ENCODE measurements around the gene ABCA6.

ABCA6 gene

GRCh38 chr17:69175262-69175624, 33.5 kb upstream of the ABCA6 start:
- H3K27ac ChIP-seq (ENCODE audit: extremely low read depth, low read depth, low read length) = no peak overlapping the region
- ChIA-PET CTCF (no interaction called here), POLR2A (no interaction called here)
- H3K9me3 ChIP-seq (ENCODE audit: control insufficient read depth, insufficient read depth, low read depth, low read length) = no peaks in the 10 kb centered on the region
- peaks cover 9% of the 10 kb centered on the region for H3K4me1 ChIP-seq (ENCODE audit: control insufficient read depth, insufficient read depth, low read length)
- H3K36me3 ChIP-seq (ENCODE audit: control insufficient read depth in 2 of 2, insufficient read depth in 1 of 2, low read length in 2 of 2) = no peaks in the 10 kb centered on the region
- TF ChIP-seq BCL11A (tag by site-specific recombination; IDR thresholded peaks at IDR 0.05; ENCODE audit: low read depth) (no peak), ZNF514 (tag by site-specific recombination; IDR thresholded peaks at IDR 0.05) (no peak), HOXD13 (CRISPR knock-in tag; IDR thresholded peaks at IDR 0.05; ENCODE audit: borderline replicate concordance) (no peak), TSHZ1 (tag by site-specific recombination; IDR thresholded peaks at IDR 0.05; ENCODE audit: borderline replicate concordance) (no peak)
- H3K4me3 ChIP-seq (ENCODE audit: low read depth, low read length) = no peak overlapping the region

- H3K9me3 ChIP-seq (ENCODE audit: control insufficient read depth, insufficient read depth, low read depth, low read length) = no peaks in the 10 kb centered on the region
- no peak overlapping the region for H3K27ac ChIP-seq (ENCODE audit: extremely low read depth, low read depth, low read length)
- H3K36me3 ChIP-seq (ENCODE audit: control insufficient read depth in 2 of 2, insufficient read depth in 1 of 2, low read length in 2 of 2) = no peaks in the 10 kb centered on the region
- ChIA-PET POLR2A (no interaction called here), CTCF (interaction anchor here (0.6 kb wide), 1 partner anchor 227 kb away, joined by 4 read pairs; no protein-coding TSS in a partner anchor)
- TF ChIP-seq ZNF514 (tag by site-specific recombination; IDR thresholded peaks at IDR 0.05) = no peak
- peaks cover 9% of the 10 kb centered on the region for H3K4me1 ChIP-seq (ENCODE audit: control insufficient read depth, insufficient read depth, low read length)
- H3K4me3 ChIP-seq (ENCODE audit: low read depth, low read length) = no peak overlapping the region
Measured at GRCh38 chr17:69173118-69173517, 31.4 kb upstream of the ABCA6 start.

- H3K4me3 ChIP-seq (ENCODE audit: low read depth, low read length) = no peak overlapping the region
- CTCF ChIA-PET = interaction anchor here (0.6 kb wide), 1 partner anchor 199 kb away, joined by 5 read pairs; no protein-coding TSS in a partner anchor
- peaks cover 4% of the 10 kb centered on the region for H3K4me1 ChIP-seq (ENCODE audit: control insufficient read depth, insufficient read depth, low read length)
- no peak overlapping the region for H3K27ac ChIP-seq (ENCODE audit: extremely low read depth, low read depth, low read length)
- H3K36me3 ChIP-seq (ENCODE audit: control insufficient read depth in 2 of 2, insufficient read depth in 1 of 2, low read length in 2 of 2) = no peaks in the 10 kb centered on the region
- no peaks in the 10 kb centered on the region for H3K9me3 ChIP-seq (ENCODE audit: control insufficient read depth, insufficient read depth, low read depth, low read length)
- POLR2A ChIA-PET = no interaction called here
- TF ChIP-seq ZBTB20 (tag by site-specific recombination; IDR thresholded peaks at IDR 0.05) (no peak), TSHZ1 (tag by site-specific recombination; IDR thresholded peaks at IDR 0.05; ENCODE audit: borderline replicate concordance) (no peak), TRIM28 (IDR thresholded peaks at IDR 0.05; ENCODE audit: borderline replicate concordance, low read length) (no peak), ZNF837 (tag by site-specific recombination; IDR thresholded peaks at IDR 0.05) (no peak), ZNF747 (tag by site-specific recombination; IDR thresholded peaks at IDR 0.05) (no peak), ZNF426 (tag by site-specific recombination; IDR thresholded peaks at IDR 0.05) (no peak), PRDM2 (tag by site-specific recombination; IDR thresholded peaks at IDR 0.05; ENCODE audit: borderline replicate concordance) (no peak), ZNF513 (tag by site-specific recombination; IDR thresholded peaks at IDR 0.05) (no peak), EGR2 (tag by site-specific recombination; IDR thresholded peaks at IDR 0.05; ENCODE audit: low read depth) (no peak), ZNF362 (tag by site-specific recombination; IDR thresholded peaks at IDR 0.05) (no peak), OSR2 (tag by site-specific recombination; IDR thresholded peaks at IDR 0.05) (no peak), ZFP3 (tag by site-specific recombination; IDR thresholded peaks at IDR 0.05; ENCODE audit: low read depth) (no peak)
Measured at GRCh38 chr17:69170377-69170776, 28.7 kb upstream of the ABCA6 start.
